Dermis blood vessel endothelial cell (primary cell): Measurements from ENCODE around the gene ITGA4. TPM values are rescaled to one million over a fixed set of nuclear protein-coding genes. Genes with fewer than 3 reads are reported as not detected.
"Not testable (repeated sequence)": the region's sequence is repeated elsewhere in the genome, so short reads cannot be mapped to it uniquely, and the experiment has no call there.

Experiments
- DNase-seq: peaks from one replicate; pipeline ENCODE4 v3.0.0; 2010
- total RNA-seq: library from RNA; depleted of rRNA; stranded (reverse); fragments of >200 nt; gene quantifications from 2 replicates; pipeline ENCODE4 v1.2.3, GENCODE V29; 2014

Gene ITGA4
- total RNA-seq = 0.60 and 1.0 TPM in 2 replicates

- DNase-seq = peak; percentile 40
Measured at GRCh38 chr2:181457121-181457740, at the start of gene ITGA4. Gene ITGA4, plus strand, starts transcription at chr2:181457386. Its CDS starts 269 bp downstream, at chr2:181457655.

- DNase-seq = no peak
Measured at GRCh38 chr2:181408861-181409260, 48.3 kb upstream of the ITGA4 start.

- DNase-seq = no peak
Measured at GRCh38 chr2:181411105-181411849, 45.9 kb upstream of the ITGA4 start.

- no peak for DNase-seq
Measured at GRCh38 chr2:181419129-181419855, 37.9 kb upstream of the ITGA4 start.

DNA sequence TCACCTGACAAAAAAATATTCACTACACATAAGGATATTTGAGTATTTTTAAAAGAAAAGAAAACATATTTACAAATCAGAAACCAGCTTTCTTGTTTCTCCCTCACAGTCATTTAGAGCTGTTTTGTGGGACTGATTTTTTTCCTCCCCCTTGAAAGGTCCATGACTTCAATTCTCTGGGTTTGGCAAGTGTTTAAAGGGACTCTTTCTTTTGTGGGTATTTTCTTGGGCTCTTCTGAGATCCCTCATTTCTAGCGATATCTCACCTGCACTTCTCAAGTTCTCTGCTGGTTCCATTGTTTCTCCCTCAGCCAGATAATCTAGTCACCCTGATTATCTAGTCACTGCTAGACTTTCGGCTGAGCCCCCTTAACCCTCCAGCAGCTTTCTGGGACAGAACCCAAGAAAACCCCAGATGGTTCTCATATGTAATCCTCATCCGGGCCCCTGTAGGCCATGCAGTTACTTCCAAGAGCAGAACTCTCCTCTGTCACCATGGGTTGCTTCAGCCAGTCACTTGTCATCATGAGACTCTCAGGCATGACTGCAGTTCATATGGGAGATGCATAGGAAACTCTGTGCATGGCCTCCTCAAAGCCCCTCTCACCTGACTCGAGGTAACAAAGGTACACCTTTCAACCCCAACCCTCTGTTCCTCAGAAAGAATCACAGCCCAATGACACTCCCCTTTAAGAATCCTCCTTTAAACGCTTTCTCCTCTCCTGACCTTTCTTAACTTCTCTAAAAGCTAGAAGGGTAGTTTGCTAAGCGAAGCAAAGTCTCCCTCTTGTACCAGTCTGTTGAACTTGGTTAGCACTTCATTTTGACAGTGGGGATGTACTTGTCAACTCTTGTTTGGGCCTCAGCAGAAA, 36.7 kb upstream of the ITGA4 start:
- no peak for DNase-seq

DNA sequence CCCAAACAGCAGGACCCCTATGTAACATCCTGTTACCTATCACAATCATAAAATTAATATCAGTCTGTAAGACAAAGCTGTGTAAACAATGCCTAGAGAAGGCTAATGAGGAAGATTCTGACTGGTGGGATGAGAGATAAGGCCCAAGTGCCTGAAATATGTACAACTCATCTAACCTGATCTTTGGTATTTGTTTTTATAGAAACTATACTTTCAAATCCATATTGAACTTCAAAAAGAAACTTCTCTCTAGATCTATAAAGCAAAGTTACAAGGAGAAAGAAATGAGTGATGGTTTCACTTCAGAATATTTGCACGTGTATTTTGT, 36.1 kb upstream of the ITGA4 start:
- DNase-seq = no peak

GRCh38 chr2:181421464-181421863, 35.7 kb upstream of the ITGA4 start:
- DNase-seq = no peak

- no peak for DNase-seq
Measured at GRCh38 chr2:181426672-181427071, 30.5 kb upstream of the ITGA4 start.

DNA sequence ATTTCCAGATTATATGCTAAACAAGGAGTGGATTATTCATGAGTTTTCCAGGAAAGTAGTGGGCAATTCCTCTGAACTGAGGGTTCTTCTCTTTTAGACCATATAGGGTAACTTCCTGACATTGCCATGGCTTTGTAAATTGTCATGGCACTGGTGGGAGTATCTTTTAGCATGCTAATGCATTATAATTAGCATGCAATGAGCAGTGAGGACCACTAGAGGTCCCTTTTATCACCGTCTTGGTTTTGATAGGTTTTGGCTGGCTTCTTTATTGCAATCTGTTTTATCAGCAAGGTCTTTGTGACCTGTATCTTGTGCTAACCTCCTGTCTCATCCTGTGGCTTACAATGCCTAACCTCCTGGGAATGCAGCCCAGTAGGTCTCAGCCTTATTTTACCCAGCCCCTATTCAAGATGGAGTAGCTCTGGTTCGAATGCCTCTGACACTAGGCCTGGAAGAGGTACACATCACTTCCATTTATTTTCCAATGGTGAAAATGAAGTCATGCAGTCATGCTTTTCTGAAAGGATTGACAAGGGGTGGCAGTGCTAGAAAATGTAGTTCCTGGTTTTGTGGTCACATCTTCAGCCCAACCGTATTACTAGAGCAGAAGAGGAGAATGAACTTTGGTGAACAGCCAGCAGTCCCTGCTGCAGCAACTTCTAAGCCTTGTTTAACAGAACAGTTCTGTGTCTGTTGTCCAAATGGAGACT, 26.6 kb upstream of the ITGA4 start:
- DNase-seq = peak; percentile 32

- no peak for DNase-seq
Measured at GRCh38 chr2:181431674-181432073, 25.5 kb upstream of the ITGA4 start.

- DNase-seq = no peak
Measured at GRCh38 chr2:181438261-181438660, 18.9 kb upstream of the ITGA4 start.

GRCh38 chr2:181440344-181440743, 16.8 kb upstream of the ITGA4 start:
- DNase-seq = no peak

DNA sequence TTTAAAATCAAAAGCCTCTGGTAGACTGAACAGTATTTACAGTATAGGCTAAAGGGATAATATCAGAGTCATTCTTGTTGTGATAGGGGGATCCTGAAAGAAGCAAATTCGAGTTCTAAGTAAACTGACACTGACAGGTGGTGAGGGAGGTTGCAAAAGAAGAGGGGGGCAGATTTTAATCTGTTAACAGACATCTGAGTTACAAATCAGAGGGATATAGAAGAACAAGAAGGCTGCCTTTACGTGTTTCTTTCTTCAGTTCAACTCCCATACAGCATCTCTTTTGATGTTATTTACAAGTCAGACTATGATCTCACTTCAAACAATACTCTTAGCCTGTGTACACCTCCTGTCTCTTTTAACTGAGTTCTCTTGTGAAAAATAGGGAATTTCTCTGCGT, 16.3 kb upstream of the ITGA4 start:
- DNase-seq = no peak

GRCh38 chr2:181441670-181442069, 15.5 kb upstream of the ITGA4 start:
- DNase-seq = no peak

DNA sequence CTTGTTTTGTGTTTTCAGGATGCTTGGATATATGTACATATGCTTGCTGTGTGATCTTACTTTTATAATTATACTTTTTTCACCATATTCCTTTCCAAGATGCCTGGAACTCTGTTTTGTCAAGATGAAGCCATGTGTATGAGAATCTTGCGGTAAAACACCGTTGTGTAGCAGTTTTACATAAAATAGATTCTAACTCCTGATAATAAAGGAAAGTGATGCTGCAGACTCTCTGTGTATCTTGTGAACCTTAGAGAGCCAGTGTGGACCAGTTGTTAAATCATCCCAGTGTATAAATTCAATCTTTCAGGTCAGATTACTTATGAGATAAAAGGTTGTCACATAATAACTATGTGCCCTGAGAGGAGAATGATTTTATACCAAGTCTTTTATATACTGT, 12.5 kb upstream of the ITGA4 start:
- DNase-seq = no peak

DNA sequence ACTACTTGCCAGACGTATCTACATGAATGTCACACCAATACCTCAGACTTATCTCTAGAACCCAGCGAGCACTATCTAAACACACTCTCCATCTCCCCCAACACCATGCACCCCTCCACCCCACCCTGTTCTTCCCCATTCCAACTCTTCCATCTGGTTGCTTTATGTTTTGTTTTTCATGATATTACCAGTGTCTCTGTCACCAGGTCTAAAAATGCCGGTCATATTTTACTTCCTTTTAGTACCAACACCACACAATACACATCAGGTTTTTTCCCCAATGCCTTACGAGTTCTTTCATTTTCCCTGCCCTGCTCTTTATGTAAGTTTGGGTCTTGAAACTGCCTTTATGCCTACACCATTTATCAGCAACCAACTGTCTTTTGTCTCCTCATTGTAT, 10.2 kb upstream of the ITGA4 start:
- no peak for DNase-seq

DNA sequence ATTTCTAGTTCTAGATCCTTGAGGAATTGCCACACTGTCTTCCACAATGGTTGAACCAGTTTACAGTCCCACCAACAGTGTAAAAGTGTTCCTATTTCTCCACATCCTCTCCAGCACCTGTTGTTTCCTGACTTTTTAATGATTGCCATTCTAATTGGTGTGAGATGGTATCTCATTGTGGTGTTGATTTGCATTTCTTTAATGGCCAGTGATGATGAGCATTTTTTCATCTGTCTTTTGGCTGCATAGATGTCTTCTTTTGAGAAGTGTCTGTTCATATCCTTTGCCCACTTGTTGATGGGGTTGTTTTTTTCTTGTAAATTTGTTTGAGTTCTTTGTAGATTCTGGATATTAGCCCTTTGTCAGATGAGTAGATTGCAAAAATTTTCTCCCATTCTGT, 7.9 kb upstream of the ITGA4 start:
- not testable (repeated sequence) for DNase-seq

DNA sequence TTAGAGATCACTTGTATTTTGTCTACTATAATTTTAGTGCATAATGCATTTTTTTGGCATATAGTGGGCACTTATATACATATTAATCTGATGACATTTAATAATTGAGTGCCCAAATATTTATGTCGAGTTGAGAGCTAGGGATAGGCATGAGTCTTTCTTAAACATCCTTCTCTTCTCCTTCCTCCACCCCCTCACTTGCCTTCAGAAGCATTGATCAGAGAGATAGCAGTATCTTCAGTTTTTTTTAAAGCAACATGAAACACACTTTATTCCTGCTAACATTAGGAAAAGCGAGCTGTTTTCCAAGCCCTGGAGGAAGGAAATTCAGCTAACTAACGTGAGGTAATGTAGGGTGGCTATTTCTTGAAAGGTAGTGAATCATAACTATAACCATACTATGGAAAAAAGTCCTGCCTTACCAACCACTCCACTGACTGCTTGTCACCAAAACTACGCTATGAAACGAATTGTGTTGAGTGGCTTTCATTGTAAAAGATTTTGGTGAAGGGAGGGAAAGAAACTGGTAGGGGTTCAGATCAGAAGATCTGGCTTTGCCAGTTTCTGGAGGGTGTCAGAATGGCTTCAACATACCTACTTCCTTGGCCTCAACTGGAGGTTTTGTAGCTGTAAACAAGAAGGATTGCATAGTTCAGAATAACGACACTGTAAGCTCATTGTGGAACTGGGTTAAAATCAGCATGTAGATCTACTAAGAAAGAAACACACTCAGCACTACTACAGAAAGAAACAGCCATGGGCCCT, 2.3 kb upstream of the ITGA4 start:
- no peak for DNase-seq

- DNase-seq = no peak
Measured at GRCh38 chr2:181456660-181457120, 496 bp upstream of the ITGA4 start.

DNA sequence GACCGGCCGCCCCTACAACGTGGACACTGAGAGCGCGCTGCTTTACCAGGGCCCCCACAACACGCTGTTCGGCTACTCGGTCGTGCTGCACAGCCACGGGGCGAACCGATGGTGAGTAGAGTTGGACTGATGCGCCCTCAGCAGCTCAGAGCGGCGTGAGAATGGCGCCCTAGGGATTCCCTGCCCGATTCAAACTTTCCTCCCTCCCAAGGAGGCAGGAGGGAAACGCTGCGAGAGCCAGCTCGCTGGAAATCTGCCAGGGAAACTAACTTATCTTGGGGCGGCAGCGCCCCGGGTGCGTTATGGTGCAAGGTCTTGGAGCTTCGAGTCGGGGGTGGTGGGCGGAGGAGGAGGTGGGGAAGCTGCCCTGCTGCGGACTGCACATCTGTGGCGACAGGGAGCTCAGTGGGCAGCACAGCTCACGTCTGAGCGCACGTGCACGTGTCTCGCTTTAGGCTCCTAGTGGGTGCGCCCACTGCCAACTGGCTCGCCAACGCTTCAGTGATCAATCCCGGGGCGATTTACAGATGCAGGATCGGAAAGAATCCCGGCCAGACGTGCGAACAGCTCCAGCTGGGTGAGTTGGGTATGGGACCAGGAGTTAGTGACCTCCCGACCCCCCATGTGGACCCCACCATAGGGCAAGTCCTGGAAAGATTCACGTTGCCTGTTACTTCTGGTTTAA, 697 bp downstream of the ITGA4 start:
- DNase-seq = peak; percentile 12

GRCh38 chr2:181458871-181459270, 1.7 kb downstream of the ITGA4 start:
- DNase-seq = no peak
